ENCODE measurements around the gene CAMTA1. TPM values are rescaled to one million over a fixed set of nuclear protein-coding genes. Genes with fewer than 3 reads are reported as not detected.

Gene CAMTA1
- total and polyA plus RNA-seq, 8 donors: 13.0 to 54.2 (median 23.6) TPM

DNA sequence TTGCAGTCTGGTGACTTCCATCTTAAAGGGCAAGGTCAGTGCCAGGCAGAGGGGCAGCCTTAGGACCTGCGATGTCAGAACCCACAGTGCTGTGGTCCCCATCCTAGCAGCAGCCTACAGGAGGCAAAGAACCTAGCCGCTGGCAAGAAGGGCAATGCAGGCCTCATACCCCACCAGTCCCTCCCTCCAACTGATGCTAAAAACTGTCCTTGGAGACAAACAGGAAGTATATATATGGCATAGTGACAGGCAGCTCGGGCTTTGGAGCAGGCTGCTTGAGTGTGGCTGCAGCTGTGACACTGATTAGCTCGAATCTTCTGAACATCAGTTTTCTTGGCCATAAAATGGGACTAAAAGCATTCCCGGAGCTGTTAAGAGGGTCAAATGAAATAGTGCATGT, 829.9 kb downstream of the CAMTA1 start:
- DNase-seq (no peak), FAIRE-seq (no peak), ATAC-seq (no peak)
- intact Hi-C loops (cut with DNase I): no loop called here
- Histone ChIP-seq H3K4me3 (no peak overlapping the region), H3K4me1 (peaks cover 0 to under 1% (median 0%) of the 10 kb centered on the region in 3 donors), H3K27ac (no peak overlapping the region), H3K27me3 (no peaks in the 10 kb centered on the region), H3K9me3 (no peaks in the 10 kb centered on the region), H3K36me3 (no peaks in the 10 kb centered on the region)
- TF ChIP-seq CTCF (IDR thresholded peaks at IDR 0.05): no peak
- WGBS, 2 donors: 54 to 65% methylated on average over 5 of the region's 5 CpGs

GRCh38 chr1:7616076-7616832, 831.0 kb downstream of the CAMTA1 start:
- intact Hi-C loops (cut with DNase I): no loop called here
- TF ChIP-seq CTCF (IDR thresholded peaks at IDR 0.05): no peak
- Histone ChIP-seq H3K4me1 (no peaks in the 10 kb centered on the region), H3K4me3 (no peak overlapping the region), H3K9me3 (no peaks in the 10 kb centered on the region), H3K27me3 (no peaks in the 10 kb centered on the region), H3K27ac (no peak overlapping the region), H3K36me3 (no peaks in the 10 kb centered on the region)
- 21 to 23% methylated on average over 14 of the region's 14 CpGs for WGBS, 2 donors
- FAIRE-seq (no peak), DNase-seq (peak in 4 of 6 donors; percentile 32 to 76 (median 58)), ATAC-seq (peak; percentile 74 to 93 (median 82))

DNA sequence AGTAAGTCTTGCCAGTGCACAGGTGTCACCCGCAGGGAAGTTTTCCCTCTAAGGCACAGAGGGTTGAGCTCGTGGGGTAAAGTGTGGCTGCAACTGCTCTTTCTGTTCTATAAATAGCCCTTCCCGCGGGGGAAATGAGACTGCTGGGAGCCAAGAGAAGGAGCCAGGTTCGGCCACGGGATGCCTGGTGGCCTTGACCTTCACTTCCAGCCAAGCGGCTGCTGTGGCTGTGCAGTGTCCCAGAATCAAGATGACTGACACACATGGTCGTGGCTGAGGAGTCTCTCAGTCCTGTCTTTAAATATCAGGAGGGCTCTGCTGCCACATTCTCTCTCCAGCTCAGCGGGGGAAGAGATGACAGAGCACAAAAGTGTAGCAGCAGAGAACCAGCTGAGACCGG, 831.7 kb downstream of the CAMTA1 start:
- Histone ChIP-seq H3K27me3 (no peaks in the 10 kb centered on the region), H3K9me3 (no peaks in the 10 kb centered on the region), H3K4me1 (no peaks in the 10 kb centered on the region), H3K4me3 (no peak overlapping the region), H3K36me3 (no peaks in the 10 kb centered on the region), H3K27ac (no peak overlapping the region)
- peak in 2 of 4 donors; percentile 26 to 35 for ATAC-seq
- peak in 1 of 6 donors; percentile 32 for DNase-seq
- intact Hi-C loops (cut with DNase I): no loop called here
- no peak for FAIRE-seq
- TF ChIP-seq CTCF (IDR thresholded peaks at IDR 0.05): no peak
- WGBS, 2 donors: 22 to 23% methylated on average over 10 of the region's 10 CpGs

DNA sequence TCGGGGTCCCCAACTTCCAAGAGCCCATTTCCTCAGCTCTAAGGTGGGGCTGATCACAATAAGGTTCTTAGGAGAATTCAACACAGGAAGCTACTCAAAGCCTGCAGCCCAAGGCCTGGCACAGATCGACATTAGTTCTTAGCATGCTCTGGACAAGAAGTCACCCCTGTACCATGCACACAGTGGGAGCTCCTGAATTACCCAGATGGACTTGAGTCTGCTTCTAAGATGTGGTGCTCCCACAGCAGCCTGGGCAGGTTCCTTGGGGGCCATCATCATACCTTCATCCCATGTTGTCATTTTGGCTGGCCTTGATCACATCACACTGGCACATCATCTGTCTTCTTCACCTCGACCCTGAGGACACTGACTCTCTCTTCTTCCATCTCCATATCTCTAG, 832.6 kb downstream of the CAMTA1 start:
- Histone ChIP-seq H3K9me3 (no peaks in the 10 kb centered on the region), H3K36me3 (no peaks in the 10 kb centered on the region), H3K4me1 (no peaks in the 10 kb centered on the region), H3K4me3 (no peak overlapping the region), H3K27me3 (no peaks in the 10 kb centered on the region), H3K27ac (no peak overlapping the region)
- DNase-seq (peak in 1 of 6 donors; percentile 15), ATAC-seq (no peak), FAIRE-seq (no peak)
- intact Hi-C loops (cut with DNase I): no loop called here
- WGBS, 2 donors: 66 to 75% methylated on average over 3 of the region's 3 CpGs
- TF ChIP-seq CTCF (IDR thresholded peaks at IDR 0.05): no peak

GRCh38 chr1:7620196-7620595, 834.9 kb downstream of the CAMTA1 start:
- Histone ChIP-seq H3K4me3 (no peak overlapping the region), H3K36me3 (no peaks in the 10 kb centered on the region), H3K9me3 (no peaks in the 10 kb centered on the region), H3K4me1 (no peaks in the 10 kb centered on the region), H3K27ac (no peak overlapping the region), H3K27me3 (no peaks in the 10 kb centered on the region)
- 50 to 68% methylated on average over 4 of the region's 4 CpGs for WGBS, 2 donors
- FAIRE-seq (no peak), DNase-seq (peak in 1 of 6 donors; percentile 6), ATAC-seq (no peak)
- intact Hi-C loops (cut with DNase I): no loop called here
- TF ChIP-seq CTCF (IDR thresholded peaks at IDR 0.05): no peak
